ENCODE results near the gene PFDN4. TPM values are rescaled to one million over a fixed set of nuclear protein-coding genes. Genes with fewer than 3 reads are reported as not detected.

PFDN4 gene
- total and polyA plus RNA-seq, 2 of the 4 experiments (the other 2 are of a cell fraction): 14.9 to 93.2 TPM

GRCh38 chr20:54201268-54201846 lies 6.5 kb upstream of the PFDN4 start:
- no peak overlapping the region for H2AFZ ChIP-seq (replicated peaks; ENCODE audit: low read length, poor library complexity)
- no peaks in the 10 kb centered on the region for H3K79me1 ChIP-seq (ENCODE audit: low read depth in 1 of 2, low read length in 2 of 2)
- dilution Hi-C loops (cut with HindIII; ENCODE audit: low sequenced_read_pairs, unreplicated experiment): no loop called here
- H4K5ac ChIP-seq (ENCODE audit: low read depth, low read length): no peak overlapping the region
- H3K9ac ChIP-seq (ENCODE audit: low read depth, low read length): no peak overlapping the region
- intact Hi-C loops (cut with micrococcal nuclease): no loop called here
- in situ Hi-C loops (cut with MboI; ENCODE audit: low sequenced_read_pairs): loop anchor here (10.0 kb wide), 1 partner anchor 627 kb away; no protein-coding TSS in a partner anchor
- H3K4me3 ChIP-seq (ENCODE audit: insufficient read depth, low read depth, low read length): no peak overlapping the region
- H3K4me2 ChIP-seq (ENCODE audit: low read depth, low read length): no peak overlapping the region
- no peak overlapping the region for H4K91ac ChIP-seq (ENCODE audit: insufficient read depth, low read depth, low read length)
- H3K4ac ChIP-seq (ENCODE audit: low read depth, low read length): no peak overlapping the region
- no peak overlapping the region for H3K56ac ChIP-seq (ENCODE audit: extremely low read depth, insufficient read depth, low read length)
- no peak overlapping the region for H2BK20ac ChIP-seq (ENCODE audit: low read depth, low read length)
- H2BK15ac ChIP-seq (ENCODE audit: low read depth, low read length): no peak overlapping the region
- H4K20me1 ChIP-seq (ENCODE audit: insufficient read depth, low read length): no peaks in the 10 kb centered on the region
- no peak overlapping the region for H3K27ac ChIP-seq (ENCODE audit: insufficient read depth, low read length)
- DNase-seq (no peak), ATAC-seq (ENCODE audit: low read depth) (no peak)
- H3K36me3 ChIP-seq (ENCODE audit: control insufficient read depth, insufficient read depth, low read length): no peaks in the 10 kb centered on the region
- 63% methylated on average over 1 of the region's 4 CpGs; no CpG with 5 or more reads in 1 of the 2 experiments for WGBS, 2 experiments (ENCODE audit: extremely low coverage in 2 of 2, insufficient read length in 1 of 2)
- no peak overlapping the region for H2BK120ac ChIP-seq (ENCODE audit: low read depth, low read length)
- ChIA-PET POLR2A (ENCODE audit: unreplicated experiment) (no interaction called here), CTCF (interaction anchor here (0.7 to 4.9 kb wide), 4 partner anchors 96 to 1307 kb away, joined by 3 to 66 read pairs (median 18); no protein-coding TSS in a partner anchor)
- no peak overlapping the region for H2BK5ac ChIP-seq (ENCODE audit: low read depth, low read length, poor library complexity, severe bottlenecking)
- no peak overlapping the region for H3K23ac ChIP-seq (ENCODE audit: low read depth, low read length)
- H2AK9ac ChIP-seq (replicated peaks; ENCODE audit: low read depth, low read length, poor library complexity): peak overlapping the region; percentile 5
- no TSS peak for BruUV-seq (replicated peaks)
- peaks cover 7% of the 10 kb centered on the region; the same call in 1 of the 2 replicates for H3K27me3 ChIP-seq (ENCODE audit: control insufficient read depth, insufficient read depth, low read length)
- no peaks in the 10 kb centered on the region for H3K4me1 ChIP-seq (ENCODE audit: control insufficient read depth, insufficient read depth, low read length)
- no peak overlapping the region for H3K14ac ChIP-seq (replicated peaks; ENCODE audit: low read depth, low read length)
- H3K9me3 ChIP-seq (ENCODE audit: control insufficient read depth, insufficient read depth, low read length): no peaks in the 10 kb centered on the region
- H2AK5ac ChIP-seq (ENCODE audit: low read depth, low read length): no peak overlapping the region
- TF ChIP-seq MAFK (IDR thresholded peaks at IDR 0.05; ENCODE audit: low read depth, low read length) (peak; percentile 21; the same call in 1 of the 2 replicates), CTCF (conservative IDR thresholded peaks at IDR 0.05; ENCODE audit: low read depth, low read length) (no peak), NFE2L2 (IDR thresholded peaks at IDR 0.05; ENCODE audit: low read depth, low read length) (no peak), RCOR1 (IDR thresholded peaks at IDR 0.05; ENCODE audit: insufficient replicate concordance, low read length) (no peak), MXI1 (IDR thresholded peaks at IDR 0.05; ENCODE audit: borderline replicate concordance, low read depth, low read length) (no peak), SMC3 (IDR thresholded peaks at IDR 0.05; ENCODE audit: low read depth, low read length) (no peak)
- no peak overlapping the region for H3K18ac ChIP-seq (ENCODE audit: low read depth, low read length)
- no peaks in the 10 kb centered on the region for H3K9me1 ChIP-seq (ENCODE audit: insufficient read depth, low read length)
- H4K8ac ChIP-seq (ENCODE audit: low read depth in 2 of 2, low read length in 2 of 2): no peak overlapping the region
